ENCODE data around the gene KRT77.

DNA sequence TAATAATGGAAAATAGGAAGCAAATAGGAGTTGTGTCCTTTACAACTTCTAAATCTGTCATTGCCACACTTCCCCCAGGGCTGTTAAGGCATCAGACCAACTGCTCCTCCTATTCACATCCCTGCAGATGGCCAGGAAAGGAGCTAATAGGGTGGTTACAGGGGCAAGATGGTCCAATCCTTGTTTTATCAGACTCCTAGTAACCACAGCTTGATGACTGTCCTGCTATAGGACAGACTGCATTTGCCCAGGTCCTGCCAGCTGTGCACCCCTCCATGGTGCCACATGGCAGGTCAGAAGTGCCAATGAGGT, 40.5 kb downstream of the KRT77 start:
- TF ChIP-seq, protein P1, sequence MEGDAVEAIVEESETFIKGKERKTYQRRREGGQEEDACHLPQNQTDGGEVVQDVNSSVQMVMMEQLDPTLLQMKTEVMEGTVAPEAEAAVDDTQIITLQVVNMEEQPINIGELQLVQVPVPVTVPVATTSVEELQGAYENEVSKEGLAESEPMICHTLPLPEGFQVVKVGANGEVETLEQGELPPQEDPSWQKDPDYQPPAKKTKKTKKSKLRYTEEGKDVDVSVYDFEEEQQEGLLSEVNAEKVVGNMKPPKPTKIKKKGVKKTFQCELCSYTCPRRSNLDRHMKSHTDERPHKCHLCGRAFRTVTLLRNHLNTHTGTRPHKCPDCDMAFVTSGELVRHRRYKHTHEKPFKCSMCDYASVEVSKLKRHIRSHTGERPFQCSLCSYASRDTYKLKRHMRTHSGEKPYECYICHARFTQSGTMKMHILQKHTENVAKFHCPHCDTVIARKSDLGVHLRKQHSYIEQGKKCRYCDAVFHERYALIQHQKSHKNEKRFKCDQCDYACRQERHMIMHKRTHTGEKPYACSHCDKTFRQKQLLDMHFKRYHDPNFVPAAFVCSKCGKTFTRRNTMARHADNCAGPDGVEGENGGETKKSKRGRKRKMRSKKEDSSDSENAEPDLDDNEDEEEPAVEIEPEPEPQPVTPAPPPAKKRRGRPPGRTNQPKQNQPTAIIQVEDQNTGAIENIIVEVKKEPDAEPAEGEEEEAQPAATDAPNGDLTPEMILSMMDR (IDR thresholded peaks at IDR 0.05): no peak
- no peak for TF ChIP-seq POLR2A (IDR thresholded peaks at IDR 0.05)

All from breast epithelium (tissue), 3 donors.